ENCODE measurements around the gene ALDH3A2.

- TF ChIP-seq CTCF (tag by site-specific recombination; IDR thresholded peaks at IDR 0.05) (no peak), ZBTB44 (tag by site-specific recombination; IDR thresholded peaks at IDR 0.05) (no peak), ZBTB26 (tag by site-specific recombination; optimal IDR thresholded peaks at IDR 0.05) (no peak), ZBTB6 (tag by site-specific recombination; IDR thresholded peaks at IDR 0.05) (no peak), ZNF670 (tag by site-specific recombination; IDR thresholded peaks at IDR 0.05; ENCODE audit: low read depth) (no peak), TCF7L2 (IDR thresholded peaks at IDR 0.05; ENCODE audit: borderline replicate concordance, low read depth, low read length) (no peak), ZNF292 (tag by site-specific recombination; IDR thresholded peaks at IDR 0.05; ENCODE audit: borderline replicate concordance, low read depth) (no peak), ZNF623 (tag by site-specific recombination; IDR thresholded peaks at IDR 0.05) (no peak), SCRT1 (tag by site-specific recombination; IDR thresholded peaks at IDR 0.05; ENCODE audit: borderline replicate concordance) (no peak)
Measured at GRCh38 chr17:19712436-19713004, 64.0 kb downstream of the ALDH3A2 start.
